NCI-H2029 treated with DMSO at 0.1 percent for 48 hours (cell line): ENCODE measurements around the gene CDAN1.
A peak's percentile ranks its signal among the peaks of the same experiment; 100 is the strongest.
"Not testable (repeated sequence)": the region's sequence is repeated elsewhere in the genome, so short reads cannot be mapped to it uniquely, and the experiment has no call there.

Source experiments
- DNase-seq: peaks from one replicate; lab custom pipeline; 2025; lab: John Stamatoyannopoulos, UW

The CDAN1 gene

DNA sequence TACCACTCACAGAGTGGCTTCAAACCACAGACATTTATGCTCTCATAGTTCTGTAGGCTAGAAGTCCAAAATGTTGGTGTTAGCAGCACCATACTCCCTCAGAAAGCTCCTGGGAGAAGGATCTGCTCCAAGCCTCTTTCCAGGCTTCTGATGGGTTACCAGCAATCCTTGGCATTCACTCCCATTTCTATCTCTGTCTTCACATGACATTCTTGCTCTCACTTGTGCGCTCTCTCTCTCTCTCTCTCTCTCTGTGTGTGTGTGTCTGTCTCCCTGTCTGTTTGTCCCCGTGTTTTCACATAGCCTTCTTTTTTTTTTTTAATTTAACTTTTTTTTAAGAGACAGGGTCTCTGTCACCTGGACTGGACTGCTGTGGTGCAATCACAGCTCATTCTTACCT is 26.3 kb downstream of the CDAN1 start:
- DNase-seq: no peak

DNA sequence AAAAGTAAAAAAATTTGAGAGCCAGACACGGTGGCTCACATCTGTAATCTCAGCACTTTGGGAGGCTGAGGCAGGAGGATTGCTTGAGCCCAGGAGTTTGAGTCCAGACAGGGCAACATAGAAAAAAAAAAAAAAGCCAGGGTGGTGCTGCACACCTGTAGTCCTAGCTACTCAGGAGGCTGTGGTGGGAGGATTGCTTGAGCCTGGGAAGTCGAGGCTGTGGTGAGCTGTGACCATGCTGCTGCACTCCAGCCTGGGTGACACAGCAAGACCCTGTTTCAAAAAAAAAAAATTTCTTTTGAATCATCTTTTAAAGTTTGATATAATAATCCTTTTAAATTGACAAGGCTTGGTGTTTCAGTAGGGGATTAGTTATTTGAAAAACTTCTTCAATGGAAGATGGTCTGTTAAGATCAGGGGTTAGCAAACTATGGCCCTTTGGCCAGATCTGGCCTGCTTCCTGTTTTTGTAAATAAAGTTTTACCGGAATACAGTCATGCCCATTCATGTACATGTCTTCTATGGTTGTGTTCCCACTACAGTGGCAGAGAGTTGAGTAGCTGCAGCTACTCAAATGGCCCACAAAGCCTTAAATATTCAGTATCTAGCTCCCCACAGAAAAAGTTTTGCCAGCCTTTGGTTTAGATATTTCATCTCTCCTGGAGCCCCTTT is 28.9 kb downstream of the CDAN1 start:
- DNase-seq: no peak

DNA sequence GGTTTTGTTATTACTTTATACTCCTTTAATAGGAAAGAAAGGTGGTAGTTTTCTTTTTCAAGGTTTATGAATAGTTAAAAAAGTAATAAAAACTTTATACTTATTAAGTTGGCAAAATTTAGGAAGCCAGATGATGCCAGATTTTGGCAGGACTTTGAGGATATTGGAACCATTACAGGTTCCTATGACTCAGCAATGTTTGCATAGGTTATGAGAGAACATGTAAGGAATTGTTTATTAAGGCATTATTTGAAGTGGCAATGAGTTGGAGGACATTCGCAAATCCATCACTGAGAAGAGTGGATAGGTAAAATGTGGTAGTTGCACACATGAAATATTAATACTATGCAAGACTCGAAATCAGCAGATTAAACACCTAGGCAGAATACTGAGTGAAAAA is 29.9 kb downstream of the CDAN1 start:
- DNase-seq: peak; percentile 0

DNA sequence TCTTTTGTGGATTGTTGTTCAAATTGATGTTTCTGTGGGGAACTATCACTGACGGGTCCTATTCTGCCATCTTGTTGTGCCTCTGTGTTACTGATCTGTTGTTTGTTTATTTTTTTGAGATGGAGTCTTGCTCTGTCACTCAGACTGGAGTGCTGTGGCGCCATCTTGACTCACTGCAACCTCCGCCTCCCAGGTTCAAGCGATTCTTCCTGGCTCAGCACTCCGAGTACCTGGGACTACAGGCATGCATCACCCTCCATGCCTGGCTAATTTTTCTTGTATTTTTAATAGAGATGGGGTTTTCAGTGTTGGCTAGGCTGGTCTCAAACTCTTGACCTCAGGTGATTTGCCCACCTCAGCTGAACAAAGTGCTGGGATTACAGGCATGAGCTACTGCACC is 31.6 kb downstream of the CDAN1 start:
- no peak for DNase-seq

DNA sequence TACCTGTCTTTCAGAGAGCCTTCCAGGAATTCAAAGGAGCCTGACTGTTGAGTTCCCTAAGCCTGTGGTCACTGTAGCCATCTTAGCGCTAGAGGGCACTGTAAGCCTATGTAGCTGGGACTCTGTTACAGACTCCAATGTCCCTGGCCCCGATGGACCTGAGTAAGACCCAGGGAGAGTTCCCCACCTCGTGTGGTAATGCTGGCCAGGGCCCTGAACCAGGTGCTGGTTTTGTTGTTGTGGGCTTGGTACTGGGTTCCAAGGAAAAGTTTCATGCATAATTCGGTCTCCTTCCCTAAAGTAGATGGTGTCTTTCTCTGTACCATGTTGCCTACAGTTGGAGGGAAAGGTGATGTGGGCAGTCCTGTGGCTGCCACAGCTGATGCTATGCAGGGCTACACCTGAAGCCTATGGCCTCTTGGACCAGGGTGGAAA is 32.4 kb downstream of the CDAN1 start:
- DNase-seq: peak; percentile 46

DNA sequence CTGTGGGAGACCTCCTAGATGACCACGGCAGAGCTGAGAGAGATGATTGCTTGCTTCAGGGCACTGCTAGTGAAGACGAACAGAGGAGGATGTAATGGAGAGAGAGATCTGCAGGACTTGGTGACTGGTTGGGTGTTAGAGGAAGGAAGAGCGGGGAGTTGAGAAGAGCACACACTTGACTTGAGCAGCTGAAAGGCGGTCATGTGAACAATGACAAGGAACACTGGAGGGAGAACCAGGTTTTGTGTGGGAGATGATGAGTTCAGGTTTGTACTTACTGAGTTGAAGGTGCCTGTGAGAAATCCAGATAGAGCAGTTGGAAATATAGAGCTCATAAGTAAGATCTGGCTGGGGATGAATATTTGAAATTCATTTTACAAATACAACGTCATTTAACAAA is 40.3 kb downstream of the CDAN1 start:
- DNase-seq: no peak

DNA sequence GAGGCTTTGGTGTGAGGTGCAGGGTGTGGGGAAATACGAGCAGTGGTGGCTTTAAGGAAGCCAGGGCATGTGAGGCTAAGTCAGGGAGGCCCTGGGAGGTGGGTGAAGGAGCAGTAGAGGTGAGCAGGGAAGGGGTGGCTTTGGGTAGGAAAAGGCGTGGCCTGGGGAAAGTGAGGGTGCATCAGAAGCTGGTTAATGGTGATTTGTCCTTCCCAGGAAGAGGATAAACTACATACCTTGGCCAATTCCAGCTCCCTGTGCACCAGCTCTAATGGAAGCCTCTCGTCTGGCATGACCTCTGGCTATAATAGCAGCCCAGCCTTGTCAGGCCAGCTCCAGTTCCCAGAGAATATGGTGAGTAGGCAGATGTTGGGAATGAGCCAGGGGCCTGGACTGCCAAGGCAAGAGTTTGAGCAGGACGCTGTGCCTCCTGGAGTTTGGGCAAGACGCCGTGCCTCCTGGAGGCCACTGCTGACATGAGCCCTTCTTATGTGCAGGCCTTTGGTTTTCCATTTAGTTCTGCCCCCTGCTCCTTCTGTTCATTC is 41.3 kb downstream of the CDAN1 start:
- no peak for DNase-seq

DNA sequence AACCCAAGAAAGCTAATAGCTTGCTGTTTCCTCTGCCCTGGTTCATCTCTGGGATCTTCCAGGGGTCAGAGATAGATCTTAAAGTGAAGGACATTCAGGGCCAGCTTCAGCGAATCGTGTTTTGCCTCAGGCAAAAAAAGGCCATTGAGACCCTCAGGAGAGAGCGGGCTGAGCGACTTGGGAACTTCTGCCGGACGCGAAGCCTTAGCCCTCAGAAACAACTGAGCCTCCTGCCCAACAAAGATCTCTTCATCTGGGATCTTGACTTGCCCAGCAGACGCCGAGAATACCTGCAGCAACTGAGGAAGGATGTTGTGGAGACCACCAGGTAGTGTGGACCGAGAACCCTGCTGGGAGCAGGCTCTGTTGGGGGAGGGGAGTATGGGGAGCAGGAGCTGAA is 42.5 kb downstream of the CDAN1 start:
- no peak for DNase-seq

DNA sequence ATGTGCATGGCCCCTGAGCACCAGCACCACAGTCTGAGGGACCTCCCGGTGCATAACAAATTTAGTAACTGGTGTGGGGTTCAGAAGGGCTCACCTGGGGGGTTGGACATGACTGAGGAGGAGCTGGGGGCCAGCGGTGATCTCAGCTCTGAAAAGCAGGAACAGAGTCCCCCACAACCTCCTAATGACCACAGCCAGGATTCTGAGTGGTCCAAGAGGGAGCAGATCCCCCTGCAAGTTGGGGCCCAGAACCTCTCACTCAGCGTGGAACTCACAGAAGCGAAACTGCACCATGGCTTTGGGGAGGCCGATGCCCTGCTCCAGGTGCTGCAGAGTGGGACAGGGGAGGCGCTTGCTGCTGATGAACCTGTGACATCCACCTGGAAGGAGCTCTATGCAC is 43.0 kb downstream of the CDAN1 start:
- DNase-seq: no peak

DNA sequence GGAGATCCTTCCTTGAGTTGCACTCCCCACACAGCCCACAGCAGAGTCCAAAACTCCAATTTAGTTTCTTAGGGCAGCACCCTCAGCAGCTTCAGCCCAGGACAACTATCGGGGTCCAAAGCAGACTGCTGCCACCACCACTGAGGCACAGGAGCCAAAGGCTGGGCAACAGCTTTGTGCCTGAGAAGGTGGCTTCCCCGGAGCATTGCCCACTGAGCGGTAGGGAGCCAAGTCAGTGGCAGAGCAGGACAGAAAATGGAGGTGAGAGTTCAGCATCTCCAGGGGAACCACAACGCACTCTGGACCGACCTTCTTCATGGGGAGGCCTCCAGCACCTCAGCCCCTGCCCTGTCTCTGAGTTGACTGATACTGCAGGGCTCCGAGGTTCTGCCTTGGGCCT is 43.4 kb downstream of the CDAN1 start:
- DNase-seq: no peak

DNA sequence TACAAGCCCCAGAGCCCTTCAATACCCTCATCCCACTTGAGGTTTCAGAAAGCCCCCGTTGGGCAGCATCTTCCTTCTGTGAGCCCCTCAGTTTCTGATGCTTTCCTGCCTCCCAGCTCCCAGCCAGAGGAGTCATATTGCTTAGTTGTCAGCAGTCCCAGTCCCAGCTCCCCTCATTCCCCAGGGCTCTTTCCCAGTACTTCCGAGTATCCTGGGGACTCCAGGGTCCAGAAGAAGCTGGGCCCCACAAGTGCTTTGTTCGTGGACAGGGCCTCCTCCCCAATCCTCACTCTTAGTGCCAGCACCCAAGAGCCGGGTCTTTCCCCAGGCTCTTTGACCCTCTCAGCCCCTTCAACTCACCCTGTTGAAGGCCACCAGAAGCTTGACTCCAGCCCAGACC is 43.9 kb downstream of the CDAN1 start:
- no peak for DNase-seq

DNA sequence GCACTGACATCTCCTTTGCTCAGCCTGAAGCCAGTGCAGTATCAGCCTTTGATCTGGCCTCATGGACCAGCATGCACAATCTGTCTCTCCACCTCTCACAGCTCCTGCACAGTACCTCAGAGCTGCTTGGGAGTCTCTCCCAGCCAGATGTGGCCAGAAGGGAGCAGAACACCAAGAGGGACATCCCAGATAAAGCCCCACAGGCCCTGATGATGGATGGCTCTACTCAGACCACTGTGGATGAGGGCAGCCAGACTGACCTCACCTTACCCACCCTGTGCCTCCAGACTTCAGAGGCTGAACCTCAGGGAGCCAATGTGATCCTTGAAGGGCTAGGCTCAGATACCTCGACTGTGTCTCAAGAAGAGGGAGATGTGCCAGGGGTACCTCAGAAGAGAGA is 44.4 kb downstream of the CDAN1 start:
- DNase-seq: no peak

DNA sequence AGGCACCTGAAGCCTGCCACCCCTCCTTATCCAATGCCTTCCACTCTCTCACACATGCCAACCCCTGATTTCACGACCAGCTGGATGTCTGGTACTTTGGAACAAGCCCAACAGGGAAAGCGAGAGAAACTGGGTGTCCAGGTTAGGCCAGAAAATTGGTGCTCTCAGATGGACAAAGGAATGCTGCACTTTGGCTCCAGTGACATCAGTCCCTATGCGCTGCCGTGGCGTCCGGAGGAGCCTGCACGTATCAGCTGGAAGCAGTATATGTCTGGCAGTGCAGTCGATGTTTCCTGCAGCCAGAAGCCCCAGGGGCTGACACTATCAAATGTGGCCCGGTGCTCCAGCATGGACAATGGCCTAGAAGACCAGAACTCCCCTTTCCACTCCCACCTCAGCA is 45.2 kb downstream of the CDAN1 start:
- DNase-seq: no peak

DNA sequence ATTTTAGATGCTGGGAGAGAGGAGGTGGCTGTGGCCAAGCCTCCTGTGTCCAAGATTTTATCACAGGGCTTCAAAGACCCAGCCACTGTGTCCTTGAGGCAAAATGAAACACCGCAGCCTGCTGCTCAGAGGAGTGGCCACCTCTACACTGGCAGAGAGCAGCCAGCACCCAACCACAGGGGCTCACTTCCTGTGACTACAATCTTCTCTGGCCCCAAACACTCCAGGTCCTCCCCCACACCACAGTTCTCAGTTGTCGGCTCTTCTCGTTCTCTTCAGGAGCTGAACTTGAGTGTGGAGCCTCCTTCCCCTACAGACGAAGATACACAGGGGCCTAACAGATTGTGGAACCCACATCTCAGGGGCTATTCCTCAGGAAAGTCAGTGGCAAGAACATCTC is 45.6 kb downstream of the CDAN1 start:
- DNase-seq: no peak

DNA sequence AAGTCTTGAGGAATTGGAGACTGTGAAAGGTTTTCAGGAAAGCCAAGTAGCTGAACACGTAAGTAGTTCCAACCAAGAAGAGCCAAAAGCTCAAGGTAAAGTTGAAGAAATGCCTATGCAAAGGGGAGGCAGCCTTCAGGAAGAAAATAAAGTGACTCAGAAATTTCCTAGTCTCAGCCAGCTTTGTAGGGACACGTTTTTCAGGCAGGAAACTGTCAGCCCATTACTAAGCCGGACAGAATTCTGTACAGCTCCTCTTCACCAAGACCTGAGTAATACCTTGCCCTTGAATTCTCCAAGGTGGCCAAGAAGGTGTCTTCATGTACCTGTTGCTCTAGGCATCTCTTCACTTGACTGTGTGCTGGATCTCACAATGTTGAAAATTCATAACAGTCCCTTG is 48.6 kb downstream of the CDAN1 start:
- DNase-seq: no peak

DNA sequence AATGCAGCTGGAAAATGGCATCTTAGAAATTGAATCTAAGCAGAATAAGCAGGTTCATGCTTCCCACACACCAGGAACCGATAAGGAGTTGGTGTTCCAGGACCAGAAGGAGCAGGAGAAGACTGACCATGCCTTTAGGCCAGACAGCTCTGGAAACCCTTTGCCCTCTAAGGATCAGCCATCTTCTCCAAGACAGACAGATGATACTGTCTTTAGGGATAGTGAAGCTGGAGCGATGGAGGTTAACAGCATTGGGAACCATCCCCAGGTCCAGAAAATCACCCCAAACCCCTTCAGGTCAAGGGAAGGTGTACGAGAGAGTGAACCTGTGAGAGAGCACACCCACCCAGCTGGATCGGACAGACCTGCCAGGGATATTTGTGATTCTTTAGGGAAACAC is 49.2 kb downstream of the CDAN1 start:
- no peak for DNase-seq

DNA sequence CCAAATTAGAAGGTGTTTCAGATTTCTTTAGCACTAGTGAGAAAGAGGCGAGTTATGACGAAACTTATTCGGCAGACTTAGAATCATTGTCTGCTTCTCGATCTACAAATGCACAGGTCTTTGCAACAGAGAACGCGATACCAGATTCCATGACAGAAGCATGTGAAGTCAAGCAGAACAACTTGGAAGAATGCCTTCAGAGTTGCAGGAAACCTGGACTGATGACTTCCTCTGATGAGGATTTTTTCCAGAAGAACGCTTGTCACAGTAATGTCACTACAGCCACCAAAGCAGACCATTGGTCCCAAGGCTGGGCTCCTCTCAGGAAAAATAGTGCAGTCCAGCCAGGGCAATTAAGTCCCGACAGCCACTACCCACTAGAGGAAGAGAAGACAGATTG is 50.6 kb downstream of the CDAN1 start:
- DNase-seq: no peak

DNA sequence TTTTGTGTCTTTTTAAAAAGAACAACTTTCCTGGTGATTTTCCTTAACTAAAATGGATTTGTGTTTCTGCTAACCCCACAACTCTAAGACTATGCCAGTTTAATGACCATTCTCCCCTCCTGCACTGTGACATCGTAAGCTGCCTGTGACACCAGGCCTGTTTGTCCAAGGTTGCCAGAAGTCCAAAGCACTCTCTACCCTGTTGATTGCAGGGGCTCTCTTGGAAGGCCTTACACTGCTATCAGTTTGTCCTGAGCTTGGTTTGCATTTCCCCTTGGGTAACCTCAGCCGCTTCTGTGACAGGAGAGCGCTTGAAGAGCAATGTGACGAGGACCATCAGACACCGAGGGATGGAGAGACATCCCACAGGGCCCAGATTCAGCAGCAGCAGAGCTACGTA is 55.8 kb downstream of the CDAN1 start:
- no peak for DNase-seq

DNA sequence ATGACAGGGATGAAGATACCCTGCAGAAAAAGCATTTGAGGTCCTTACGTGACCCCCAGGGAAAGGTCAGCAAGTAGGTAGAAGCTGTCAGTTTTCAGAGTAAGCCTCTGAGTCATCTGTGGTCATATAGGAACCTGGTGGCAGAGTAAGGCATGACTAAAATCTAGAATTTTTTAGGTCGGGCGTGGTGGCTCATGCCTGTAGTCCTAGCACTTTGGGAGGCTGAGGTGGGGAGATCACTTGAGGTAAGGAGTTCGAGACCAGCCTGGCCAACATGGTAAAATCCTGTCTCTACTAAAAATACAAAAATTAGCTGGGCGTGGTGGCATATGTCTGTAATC is 56.8 kb downstream of the CDAN1 start:
- not testable (repeated sequence) for DNase-seq

DNA sequence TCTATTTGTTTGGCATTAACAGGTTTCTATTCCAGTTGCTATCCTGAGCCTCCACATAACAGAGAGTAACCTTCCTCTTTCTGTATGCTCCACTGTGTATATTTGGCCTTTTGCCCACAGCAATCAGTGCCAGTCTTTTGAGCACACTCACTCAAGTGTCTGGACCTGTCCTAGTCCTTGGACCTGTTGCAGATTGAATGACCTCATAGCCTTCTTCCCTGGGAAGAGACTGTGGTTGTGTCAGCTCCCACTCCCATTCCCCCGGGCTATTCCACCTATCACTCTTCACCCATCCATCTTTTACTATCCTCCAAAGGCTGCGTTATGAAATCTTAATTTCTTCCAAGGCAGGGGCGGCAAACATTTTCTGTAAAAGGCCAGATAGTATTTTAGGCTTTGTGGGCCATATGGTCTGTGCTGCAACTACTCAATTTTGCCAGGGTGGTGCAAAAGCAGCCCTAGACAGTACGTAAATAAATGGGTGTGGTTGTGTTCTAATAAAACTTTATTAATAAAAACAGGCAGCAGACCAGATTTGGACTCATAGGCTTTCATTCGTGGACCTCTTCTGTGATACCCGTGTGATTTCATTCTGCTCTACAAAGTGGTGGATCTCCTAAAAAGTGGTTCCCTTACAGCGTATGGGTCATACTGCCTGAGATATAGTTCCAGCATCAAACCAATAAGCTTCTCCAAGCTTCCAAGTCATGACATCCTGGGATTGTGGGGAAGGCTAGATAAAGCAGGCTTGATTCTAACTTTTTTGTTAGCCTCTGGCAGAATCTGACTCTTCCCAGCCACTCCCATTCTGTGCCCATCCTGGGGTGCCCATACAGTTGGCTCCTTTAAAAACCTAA is 57.4 kb downstream of the CDAN1 start:
- DNase-seq: peak; percentile 33

DNA sequence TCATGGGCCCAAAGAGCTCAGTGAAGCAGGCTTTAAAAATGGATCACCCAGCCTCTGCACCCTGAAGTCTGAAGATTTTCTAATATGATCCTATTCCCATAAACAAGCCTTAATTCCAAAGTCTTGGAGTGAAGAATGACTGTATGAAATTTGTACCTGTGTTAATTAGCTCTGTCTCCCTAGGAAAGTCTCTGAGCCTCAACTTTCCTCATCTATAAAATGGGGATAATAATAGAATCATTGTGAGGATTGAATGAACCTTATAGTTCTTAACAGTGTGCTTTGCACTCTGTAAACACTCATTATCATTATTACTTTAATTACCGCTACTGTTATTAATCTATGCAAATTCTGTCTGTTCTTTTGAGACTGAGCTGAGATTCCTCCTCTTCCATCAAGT is 61.9 kb downstream of the CDAN1 start:
- DNase-seq: no peak

DNA sequence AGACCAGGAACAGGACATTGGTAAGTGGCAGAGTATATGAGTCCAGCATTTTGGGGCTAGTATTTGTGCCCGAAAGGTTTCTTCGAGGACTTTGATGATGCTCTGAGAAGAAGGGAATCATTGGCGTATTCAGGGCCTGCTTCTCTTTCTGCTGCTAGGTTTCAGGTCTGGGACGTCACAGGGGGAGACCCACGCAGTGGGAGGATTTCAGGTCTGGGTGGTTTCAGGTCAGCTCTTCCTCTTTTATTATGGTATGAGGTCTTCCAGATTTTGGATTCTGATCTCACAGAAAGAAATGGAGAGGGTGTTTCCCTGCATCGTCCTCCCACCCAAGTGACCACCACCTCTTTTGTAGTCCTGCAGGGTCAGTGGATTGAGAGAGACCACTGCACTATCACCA is 62.5 kb downstream of the CDAN1 start:
- no peak for DNase-seq
